SK-N-SH (cell line): Measurements from ENCODE around the gene LRTM1. TPM values are rescaled to one million over a fixed set of nuclear protein-coding genes. Genes with fewer than 3 reads are reported as not detected.

Source experiments
- CTCF ChIA-PET: fragments of 300-600, 350-600 bp; formaldehyde crosslinking; extraction: SDS; loops from one replicate; lab custom pipeline; 2021; lab: Yijun Ruan, JAX
- POLR2A ChIA-PET: fragments of 350-600 bp; sonication (Branson Sonifier 250); formaldehyde crosslinking; extraction: SDS; loops from one replicate; lab custom pipeline; 2020; ENCODE audit warnings: antibody characterized with exemption, inconsistent platforms; lab: Yijun Ruan, JAX
- DNase-seq: peaks from one replicate; pipeline ENCODE4 v3.0.0; 2012
- H2AFZ ChIP-seq: fragments of 200-600 bp; sonication (generic); 2 replicates; pipeline ENCODE4 v1.8.1; 2016; ENCODE audit warnings: antibody characterized with exemption, mild to moderate bottlenecking, low read depth
- H3F3A ChIP-seq: fragments of 200-600 bp; sonication (generic); replicated peaks from 2 replicates; pipeline ENCODE3; 2016; ENCODE audit warnings: antibody characterized with exemption, mild to moderate bottlenecking; ENCODE audit not compliant: insufficient read depth
- H3K27ac ChIP-seq, 2 experiments: fragments of 200-500 bp in 1 of 2; fragments of 200-600 bp in 1 of 2; sonication (Bioruptor generic) in 1 of 2; sonication (generic), shearing (Covaris generic) in 1 of 2; 2 replicates each; pipeline versions ENCODE4 v1.5.1 to v1.6.1; 2014 to 2016; ENCODE audit warnings: low read depth in 2 of 2, inconsistent platforms in 1 of 2, low read length in 1 of 2, mild to moderate bottlenecking in 1 of 2, mixed read lengths in 1 of 2
- H3K27me3 ChIP-seq: fragments of 200-600 bp; sonication (generic), shearing (Covaris generic); 2 replicates; pipeline ENCODE4 v1.6.1; 2016; ENCODE audit warnings: mixed run types; ENCODE audit not compliant: insufficient read depth
- H3K36me3 ChIP-seq, 2 experiments: fragments of 200-500 bp in 1 of 2; fragments of 200-600 bp in 1 of 2; sonication (Bioruptor generic) in 1 of 2; sonication (generic) in 1 of 2; replicated peaks in 1 of 2; 2 replicates each; pipeline versions ENCODE3 to v1.5.1; 2014 to 2016; ENCODE audit warnings: low read length in 1 of 2, mild to moderate bottlenecking in 1 of 2; ENCODE audit not compliant: insufficient read depth in 2 of 2, control insufficient read depth in 1 of 2
- H3K4me1 ChIP-seq, 2 experiments: fragments of 200-500 bp in 1 of 2; fragments of 200-600 bp in 1 of 2; sonication (Bioruptor generic) in 1 of 2; sonication (generic), shearing (Covaris generic) in 1 of 2; 2 replicates each; pipeline versions ENCODE4 v1.5.1 to v1.6.1; 2014 to 2016; ENCODE audit warnings: low read depth in 1 of 2, low read length in 1 of 2, mixed run types in 1 of 2; ENCODE audit not compliant: insufficient read depth in 2 of 2, control insufficient read depth in 1 of 2
- H3K4me2 ChIP-seq: fragments of 200-600 bp; sonication (generic), shearing (Covaris generic); 2 replicates; pipeline ENCODE4 v1.6.1; 2017; ENCODE audit warnings: mixed run types
- H3K4me3 ChIP-seq, 2 experiments: fragments of 200-500 bp in 1 of 2; fragments of 200-600 bp in 1 of 2; sonication (Bioruptor generic) in 1 of 2; sonication (generic), shearing (Covaris generic) in 1 of 2; 2 replicates each; pipeline versions ENCODE4 v1.5.1 to v1.8.1; 2014 to 2016; ENCODE audit warnings: low read depth in 2 of 2, inconsistent platforms in 1 of 2, low read length in 1 of 2, mild to moderate bottlenecking in 1 of 2, mixed read lengths in 1 of 2, moderate library complexity in 1 of 2
- H3K79me2 ChIP-seq: fragments of 200-600 bp; sonication (generic); 2 replicates; pipeline ENCODE4 v1.8.1; 2017; ENCODE audit warnings: mild to moderate bottlenecking; ENCODE audit not compliant: insufficient read depth
- H3K9ac ChIP-seq: fragments of 200-600 bp; sonication (generic); 2 replicates; pipeline ENCODE4 v1.6.1; 2017; ENCODE audit warnings: mixed run types
- H3K9me2 ChIP-seq: fragments of 200-600 bp; sonication (generic); 2 replicates; pipeline ENCODE4 v1.6.1; 2017; ENCODE audit warnings: mixed run types
- H3K9me3 ChIP-seq: fragments of 200-600 bp; sonication (generic); 2 replicates; pipeline ENCODE4 v1.6.1; 2017; ENCODE audit warnings: mixed run types, mild to moderate bottlenecking, moderate library complexity
- H4K20me1 ChIP-seq: fragments of 200-600 bp; sonication (generic); 2 replicates; pipeline ENCODE4 v1.6.1; 2017; ENCODE audit warnings: mild to moderate bottlenecking, mixed run types; ENCODE audit not compliant: insufficient read depth
- EP300 ChIP-seq, 2 experiments: IDR thresholded peaks; 2 replicates each; pipeline versions ENCODE4 v1.4.0 to v1.6.1; 2012; ENCODE audit warnings: borderline replicate concordance in 1 of 2, low read depth in 1 of 2, low read length in 1 of 2
- EZH2phosphoT487 ChIP-seq: fragments of 200-600 bp; sonication (generic); IDR thresholded peaks from 2 replicates; pipeline ENCODE4 v1.6.1; 2017; ENCODE audit warnings: low read depth, mixed run types, mild to moderate bottlenecking, antibody characterized with exemption, moderate library complexity, borderline replicate concordance
- NFIC ChIP-seq: IDR thresholded peaks from 2 replicates; pipeline ENCODE4 v1.4.0; 2012; ENCODE audit warnings: borderline replicate concordance
- TCF12 ChIP-seq: IDR thresholded peaks from 2 replicates; pipeline ENCODE4 v1.4.0; 2012
- YY1 ChIP-seq: IDR thresholded peaks from 2 replicates; pipeline ENCODE4 v1.4.0; 2012; ENCODE audit warnings: low read depth, mild to moderate bottlenecking
- WGBS: methylation state at CpG from one replicate; pipeline ENCODE4 v1.1.6; 2017; ENCODE audit warnings: low lambda C conversion rate; 5-methylcytosine and 5-hydroxymethylcytosine counted together
- polyA plus RNA-seq, 3 experiments: library from polyadenylated mRNA; depleted of rRNA; stranded (reverse); fragments of >200 nt; gene quantifications; 2 replicates each; pipeline ENCODE4 v1.2.3, GENCODE V29; 2012
- TF ChIP-seq, protein P1 (sequence below): IDR thresholded peaks from 2 replicates; pipeline ENCODE4 v1.4.0; 2012; ENCODE audit warnings: low read depth
- TF ChIP-seq, protein P2 (sequence below): IDR thresholded peaks from 2 replicates; pipeline ENCODE4; 2012
- TF ChIP-seq, protein P3 (sequence below): IDR thresholded peaks from 2 replicates; pipeline ENCODE4 v1.6.1; 2012; ENCODE audit warnings: mild to moderate bottlenecking, low read depth, low read length, moderate library complexity

Gene LRTM1
- polyA plus RNA-seq, 1 of the 3 experiments (the other 2 are of a cell fraction): 0.03 TPM

DNA sequence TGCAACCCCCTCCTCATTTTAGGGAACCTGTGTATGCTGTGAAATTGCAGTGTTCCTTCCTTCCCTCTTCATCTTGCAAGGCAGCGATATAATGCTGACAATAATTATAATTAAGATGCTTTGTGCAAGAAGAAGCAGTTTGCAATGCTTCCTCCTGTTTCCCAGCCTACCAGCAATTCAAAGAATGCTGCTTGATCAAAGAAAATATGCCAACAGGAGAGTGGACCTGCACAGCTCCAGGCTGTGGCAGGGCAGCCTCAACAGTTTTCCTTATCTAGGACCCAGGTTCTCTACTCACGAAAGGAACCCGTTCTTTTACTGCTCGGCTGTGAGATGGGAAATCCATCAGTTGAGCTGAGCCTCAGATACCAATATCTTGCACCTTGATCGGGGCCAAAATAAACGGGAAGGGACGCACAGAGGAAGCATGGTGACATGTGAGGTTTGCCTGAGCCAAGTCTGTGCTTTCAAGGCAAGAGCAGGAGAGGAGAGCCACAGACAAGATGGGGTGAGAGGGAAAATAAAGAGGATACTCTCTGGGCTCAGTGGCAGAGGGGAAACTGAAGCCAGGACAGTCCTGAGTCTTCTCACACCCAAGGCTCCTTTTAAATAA is 22.6 kb upstream of the LRTM1 start:
- Histone ChIP-seq H3K9me3 (no peaks in the 10 kb centered on the region), H3K9me2 (no peaks in the 10 kb centered on the region), H3K79me2 (no peaks in the 10 kb centered on the region), H3K4me2 (no peak overlapping the region), H2AFZ (0 out of 2 replicates have a peak overlapping the region, but pooled peaks have one; percentile 42), H3K36me3 (no peaks in the 10 kb centered on the region), H3K4me1 (peaks cover 9 to 29% of the 10 kb centered on the region in 2 experiments; a peak in 3 of 4 replicates), H3K4me3 (no peak overlapping the region), H3F3A (no peaks in the 10 kb centered on the region), H3K27me3 (no peaks in the 10 kb centered on the region), H4K20me1 (no peaks in the 10 kb centered on the region), H3K9ac (peak overlapping the region; percentile 13; the same call in 1 of the 2 replicates), H3K27ac (peak overlapping the region in 1 of 2 experiments; percentile 60; a peak in 1 of 4 replicates)
- ChIA-PET CTCF (interaction anchor here (0.8 to 0.9 kb wide), 2 partner anchors 21 to 95 kb away, joined by 3 read pairs; no protein-coding TSS in a partner anchor), POLR2A (no interaction called here)
- no peak for TF ChIP-seq EP300 (IDR thresholded peaks at IDR 0.05; ENCODE audit: borderline replicate concordance in 1 of 2, low read depth in 1 of 2, low read length in 1 of 2)
- TF ChIP-seq, protein P1, sequence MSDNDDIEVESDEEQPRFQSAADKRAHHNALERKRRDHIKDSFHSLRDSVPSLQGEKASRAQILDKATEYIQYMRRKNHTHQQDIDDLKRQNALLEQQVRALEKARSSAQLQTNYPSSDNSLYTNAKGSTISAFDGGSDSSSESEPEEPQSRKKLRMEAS: no peak
- no peak for TF ChIP-seq YY1
- no peak for TF ChIP-seq EZH2phosphoT487
- TF ChIP-seq, protein P2, sequence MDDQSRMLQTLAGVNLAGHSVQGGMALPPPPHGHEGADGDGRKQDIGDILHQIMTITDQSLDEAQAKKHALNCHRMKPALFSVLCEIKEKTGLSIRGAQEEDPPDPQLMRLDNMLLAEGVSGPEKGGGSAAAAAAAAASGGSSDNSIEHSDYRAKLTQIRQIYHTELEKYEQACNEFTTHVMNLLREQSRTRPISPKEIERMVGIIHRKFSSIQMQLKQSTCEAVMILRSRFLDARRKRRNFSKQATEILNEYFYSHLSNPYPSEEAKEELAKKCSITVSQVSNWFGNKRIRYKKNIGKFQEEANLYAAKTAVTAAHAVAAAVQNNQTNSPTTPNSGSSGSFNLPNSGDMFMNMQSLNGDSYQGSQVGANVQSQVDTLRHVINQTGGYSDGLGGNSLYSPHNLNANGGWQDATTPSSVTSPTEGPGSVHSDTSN: no peak
- no peak for TF ChIP-seq TCF12
- TF ChIP-seq, protein P3, sequence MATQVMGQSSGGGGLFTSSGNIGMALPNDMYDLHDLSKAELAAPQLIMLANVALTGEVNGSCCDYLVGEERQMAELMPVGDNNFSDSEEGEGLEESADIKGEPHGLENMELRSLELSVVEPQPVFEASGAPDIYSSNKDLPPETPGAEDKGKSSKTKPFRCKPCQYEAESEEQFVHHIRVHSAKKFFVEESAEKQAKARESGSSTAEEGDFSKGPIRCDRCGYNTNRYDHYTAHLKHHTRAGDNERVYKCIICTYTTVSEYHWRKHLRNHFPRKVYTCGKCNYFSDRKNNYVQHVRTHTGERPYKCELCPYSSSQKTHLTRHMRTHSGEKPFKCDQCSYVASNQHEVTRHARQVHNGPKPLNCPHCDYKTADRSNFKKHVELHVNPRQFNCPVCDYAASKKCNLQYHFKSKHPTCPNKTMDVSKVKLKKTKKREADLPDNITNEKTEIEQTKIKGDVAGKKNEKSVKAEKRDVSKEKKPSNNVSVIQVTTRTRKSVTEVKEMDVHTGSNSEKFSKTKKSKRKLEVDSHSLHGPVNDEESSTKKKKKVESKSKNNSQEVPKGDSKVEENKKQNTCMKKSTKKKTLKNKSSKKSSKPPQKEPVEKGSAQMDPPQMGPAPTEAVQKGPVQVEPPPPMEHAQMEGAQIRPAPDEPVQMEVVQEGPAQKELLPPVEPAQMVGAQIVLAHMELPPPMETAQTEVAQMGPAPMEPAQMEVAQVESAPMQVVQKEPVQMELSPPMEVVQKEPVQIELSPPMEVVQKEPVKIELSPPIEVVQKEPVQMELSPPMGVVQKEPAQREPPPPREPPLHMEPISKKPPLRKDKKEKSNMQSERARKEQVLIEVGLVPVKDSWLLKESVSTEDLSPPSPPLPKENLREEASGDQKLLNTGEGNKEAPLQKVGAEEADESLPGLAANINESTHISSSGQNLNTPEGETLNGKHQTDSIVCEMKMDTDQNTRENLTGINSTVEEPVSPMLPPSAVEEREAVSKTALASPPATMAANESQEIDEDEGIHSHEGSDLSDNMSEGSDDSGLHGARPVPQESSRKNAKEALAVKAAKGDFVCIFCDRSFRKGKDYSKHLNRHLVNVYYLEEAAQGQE: no peak
- 85% methylated on average over 7 of the region's 7 CpGs for WGBS
- no peak for DNase-seq

DNA sequence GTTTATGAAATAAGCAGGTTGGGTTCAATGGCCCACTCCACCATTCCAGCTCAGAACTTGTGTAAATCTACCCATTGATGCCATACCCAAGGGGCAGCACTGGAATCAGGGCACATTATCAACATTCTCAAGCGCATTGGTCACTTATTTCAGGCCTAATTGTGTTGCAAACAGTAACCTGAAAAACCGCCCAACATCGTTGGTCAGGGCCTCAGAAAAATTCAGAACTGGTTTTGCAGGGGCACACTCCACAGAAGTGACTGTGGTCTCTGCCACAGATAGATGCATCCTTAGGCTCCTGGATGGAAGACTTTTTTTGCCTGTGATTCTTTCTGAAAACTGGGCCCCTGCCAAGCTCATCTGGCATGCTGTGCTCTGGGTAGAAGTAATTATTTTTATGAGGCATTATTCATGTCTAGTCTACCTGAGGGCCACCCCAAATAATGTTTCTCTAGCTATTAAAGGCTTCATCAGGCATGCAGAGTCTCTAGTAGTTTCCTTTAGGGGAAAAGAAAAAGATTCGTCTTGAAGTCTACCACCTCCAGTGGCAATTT is 21.7 kb upstream of the LRTM1 start:
- ChIA-PET POLR2A (no interaction called here), CTCF (interaction anchor here (0.9 to 1.2 kb wide), 2 partner anchors 50 to 94 kb away, joined by 3 read pairs; no protein-coding TSS in a partner anchor)
- H3K9ac ChIP-seq: no peak overlapping the region
- H3K79me2 ChIP-seq: no peaks in the 10 kb centered on the region
- H3F3A ChIP-seq: no peaks in the 10 kb centered on the region
- no peaks in the 10 kb centered on the region for H3K27me3 ChIP-seq
- H3K9me3 ChIP-seq: no peaks in the 10 kb centered on the region
- no peaks in the 10 kb centered on the region for H4K20me1 ChIP-seq
- no peak overlapping the region for H2AFZ ChIP-seq
- no peaks in the 10 kb centered on the region for H3K36me3 ChIP-seq
- no peak overlapping the region for H3K4me2 ChIP-seq
- no peak overlapping the region for H3K4me3 ChIP-seq
- TF ChIP-seq, protein P3: no peak
- 0 out of 2 replicates have a peak, but pooled peaks have one; percentile 12 for TF ChIP-seq NFIC
- no peaks in the 10 kb centered on the region for H3K9me2 ChIP-seq
- peaks cover 9 to 28% of the 10 kb centered on the region in 2 experiments; a peak in 3 of 4 replicates for H3K4me1 ChIP-seq
- WGBS: 82% methylated on average over 4 of the region's 4 CpGs
- DNase-seq: no peak
- no peak overlapping the region for H3K27ac ChIP-seq
